ENCODE measurements around the gene PELI1.

- TF ChIP-seq CTCF (IDR thresholded peaks at IDR 0.05; ENCODE audit: extremely low read depth in 1 of 2, insufficient read depth in 1 of 2, low read depth in 1 of 2, low read length in 2 of 2) = no peak
- TF ChIP-seq MAX (IDR thresholded peaks at IDR 0.05; ENCODE audit: insufficient read depth, insufficient read length) = no peak
These were observed 29.2 kb upstream of the PELI1 start for GRCh38 chr2:64173156-64174135.
